Fibroblast of skin of back (primary cell): ENCODE results near the gene KLF3.

Experiments used
- DNase-seq: peaks from one replicate; pipeline ENCODE4 v3.0.0-alpha.2; 2013

The KLF3 gene

DNA sequence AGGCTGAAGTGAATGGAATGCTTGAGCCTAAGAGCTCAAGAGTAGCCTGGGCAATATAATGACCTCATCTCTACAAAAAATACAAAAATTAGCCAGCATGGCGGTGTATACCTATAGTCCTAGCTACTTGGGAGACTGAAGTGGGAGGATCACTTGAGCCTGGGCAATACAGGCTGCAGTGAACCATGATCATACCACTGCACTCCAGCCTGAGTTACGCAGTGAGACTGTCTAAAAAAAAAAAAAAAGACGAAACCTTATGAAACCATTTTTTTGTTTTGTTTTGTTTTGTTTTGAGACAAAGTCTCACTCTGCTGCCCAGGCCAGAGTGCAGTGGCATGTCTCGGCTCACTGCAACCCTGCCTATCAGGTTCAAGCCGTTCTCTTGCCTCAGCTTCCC lies 81.9 kb downstream of the KLF3 start:
- DNase-seq, result no peak

DNA sequence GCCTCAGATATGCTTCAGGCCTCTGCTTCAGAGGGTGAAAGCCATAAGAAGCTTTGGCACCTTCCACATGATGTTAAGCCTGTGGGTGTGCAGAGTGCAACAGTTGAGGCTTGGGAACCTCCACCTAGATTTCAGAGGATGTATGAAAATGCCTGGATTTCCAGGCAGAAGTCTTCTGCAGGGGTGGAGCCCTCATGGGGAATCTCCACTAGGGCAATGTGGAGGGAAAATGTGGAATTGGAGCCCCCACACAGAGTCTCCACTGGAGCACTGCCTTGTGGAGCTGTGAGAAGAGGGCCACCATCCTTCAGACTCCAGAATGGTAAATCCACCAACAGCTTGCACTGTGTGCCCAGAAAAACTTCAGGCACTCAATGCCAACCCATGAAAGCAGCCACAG lies 83.6 kb downstream of the KLF3 start:
- DNase-seq, result no peak

DNA sequence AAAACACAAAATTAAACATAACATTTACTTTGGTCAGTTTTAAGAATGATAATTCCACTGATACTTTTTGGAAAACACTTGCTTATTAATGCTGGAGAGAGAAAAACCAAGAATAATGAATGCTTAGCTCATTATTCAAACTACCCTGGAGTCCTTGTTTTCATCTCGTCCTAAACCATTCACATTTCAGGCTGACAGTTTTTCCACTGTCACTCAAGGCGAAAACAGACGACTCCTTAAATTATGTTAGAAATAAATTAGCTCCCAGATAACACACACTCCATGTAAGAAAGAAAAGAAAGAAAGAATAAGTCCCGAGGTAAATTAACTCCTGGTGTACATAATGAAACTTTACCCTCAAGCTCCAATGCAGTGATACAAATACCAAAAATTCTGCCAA lies 85.3 kb downstream of the KLF3 start:
- DNase-seq, result no peak
